ENCODE measurements around the gene IGF1R. TPM values are rescaled to one million over a fixed set of nuclear protein-coding genes. Genes with fewer than 3 reads are reported as not detected.

The IGF1R gene
- total and polyA plus RNA-seq, 2 of the 13 experiments (the other 11 are each of a cell fraction or from before 2014, with no cell fraction given), result 15.9 to 18.4 TPM

GRCh38 chr15:98779463-98780071 is 131.2 kb downstream of the IGF1R start (continued):
- TF ChIP-seq ZBTB40 (IDR thresholded peaks at IDR 0.05) (no peak), ZBTB40 (CRISPR knock-in tag; IDR thresholded peaks at IDR 0.05) (no peak), SRY (CRISPR knock-in tag; IDR thresholded peaks at IDR 0.05) (no peak), SNAPC2 (CRISPR knock-in tag; IDR thresholded peaks at IDR 0.05) (no peak), THAP11 (CRISPR knock-in tag; IDR thresholded peaks at IDR 0.05) (no peak), SAP130 (CRISPR knock-in tag; IDR thresholded peaks at IDR 0.05; ENCODE audit: low read depth) (peak; percentile 45), ZFP36L1 (CRISPR knock-in tag; IDR thresholded peaks at IDR 0.05) (0 out of 2 replicates have a peak, but pooled peaks have one; percentile 47), HNRNPK (IDR thresholded peaks at IDR 0.05; ENCODE audit: low read depth, low read length, poor library complexity, severe bottlenecking) (no peak), RBM39 (IDR thresholded peaks at IDR 0.05; ENCODE audit: low read depth, low read length, poor library complexity, severe bottlenecking) (no peak), ZNF362 (CRISPR knock-in tag; IDR thresholded peaks at IDR 0.05; ENCODE audit: borderline replicate concordance) (no peak), ZNF644 (CRISPR knock-in tag; IDR thresholded peaks at IDR 0.05; ENCODE audit: low read depth) (no peak), FOSL2 (CRISPR knock-in tag; IDR thresholded peaks at IDR 0.05) (peak; percentile 47), SOX13 (IDR thresholded peaks at IDR 0.05) (no peak), SOX13 (CRISPR knock-in tag; conservative IDR thresholded peaks at IDR 0.05 in 1 of 2, IDR thresholded peaks at IDR 0.05 in 1 of 2) (peak in 1 of 2 experiments; percentile 44; a peak in 1 of 4 replicates), POLR2G (IDR thresholded peaks at IDR 0.05; ENCODE audit: low read depth, low read length) (no peak), ARNT2 (CRISPR knock-in tag; IDR thresholded peaks at IDR 0.05; ENCODE audit: low read depth) (peak; percentile 26; the same call in 1 of the 2 replicates), ASH2L (IDR thresholded peaks at IDR 0.05; ENCODE audit: insufficient read length, low read depth, low read length) (peak; percentile 34), CHD4 (IDR thresholded peaks at IDR 0.05; ENCODE audit: borderline replicate concordance, low read length) (peak; percentile 38; the same call in 1 of the 2 replicates), ZNF557 (CRISPR knock-in tag; IDR thresholded peaks at IDR 0.05) (no peak), REPIN1 (CRISPR knock-in tag; IDR thresholded peaks at IDR 0.05; ENCODE audit: borderline replicate concordance, low read depth) (0 out of 2 replicates have a peak, but pooled peaks have one; percentile 41), ZSCAN20 (CRISPR knock-in tag; IDR thresholded peaks at IDR 0.05; ENCODE audit: borderline replicate concordance) (no peak)
